HG03280 (cell line): ENCODE data around the gene HCFC2.

ENCODE experiments used
- ATAC-seq: cut with Tn5 transposase; IDR thresholded peaks from one replicate; pipeline ENCODE4 v1.9.1; 2021; ENCODE audit warnings: mild to moderate bottlenecking, moderate library complexity; ENCODE audit not compliant: unreplicated experiment

The HCFC2 gene

GRCh38 chr12:104056419-104056972, 7.8 kb upstream of the HCFC2 start:
- ATAC-seq, result no peak

DNA sequence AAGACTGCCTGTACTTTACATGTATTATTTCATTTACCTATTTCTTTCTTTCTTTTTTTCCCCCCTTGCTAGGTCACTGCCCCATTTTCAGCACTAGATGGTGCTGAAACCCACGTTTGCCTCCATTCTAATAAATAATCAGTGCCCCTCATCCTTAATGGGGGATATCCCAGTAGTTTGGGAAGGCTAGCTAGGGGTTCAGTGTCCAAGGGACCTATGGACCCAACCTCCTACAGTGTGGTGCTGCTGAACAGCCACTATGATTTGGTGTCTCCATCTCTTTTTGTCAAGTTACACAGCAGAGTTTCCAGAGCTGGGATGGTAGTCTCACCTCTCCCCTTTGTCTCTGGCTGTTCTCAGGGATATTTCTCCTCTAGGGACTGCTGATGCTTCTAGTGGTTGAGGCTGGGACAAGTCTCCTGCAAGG, 6.5 kb upstream of the HCFC2 start:
- ATAC-seq, result no peak

DNA sequence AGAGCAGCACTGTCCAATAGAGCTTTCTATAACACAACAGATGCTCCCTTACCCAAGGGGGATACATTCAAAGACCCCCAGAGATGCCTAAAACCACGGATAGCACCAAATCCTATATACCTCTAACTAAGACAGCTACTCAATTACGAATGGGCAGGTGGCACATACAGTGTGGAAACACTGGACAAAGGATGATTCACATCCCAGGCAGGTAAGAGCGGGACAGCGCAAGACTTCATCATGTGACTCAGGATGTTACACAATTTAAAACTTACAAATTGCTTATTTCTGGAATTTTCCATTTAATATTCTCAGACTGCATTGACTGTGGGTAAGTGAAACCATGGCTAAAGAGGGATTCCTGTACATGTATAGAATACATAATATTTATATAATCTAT, 5.5 kb upstream of the HCFC2 start:
- ATAC-seq, result no peak

DNA sequence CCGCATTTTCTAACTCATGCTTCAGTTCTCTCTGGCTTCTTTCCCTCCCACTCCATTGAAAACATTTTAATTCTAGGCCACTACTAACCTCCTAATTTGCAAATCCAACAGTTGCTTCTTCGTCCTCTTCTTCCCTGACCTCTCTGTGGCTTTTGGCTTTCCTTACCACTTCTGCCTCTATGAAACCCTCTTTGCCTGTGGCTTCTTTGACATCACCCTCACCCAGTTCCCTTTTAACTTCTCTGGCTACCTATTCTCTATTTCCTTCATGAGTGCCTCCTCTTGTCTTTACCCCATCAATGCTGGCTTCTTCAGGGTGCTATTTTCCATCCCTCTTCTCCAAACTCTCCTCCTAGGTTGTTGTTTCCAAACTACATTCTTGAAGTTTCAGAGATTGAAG, 4.4 kb upstream of the HCFC2 start:
- ATAC-seq, result no peak

DNA sequence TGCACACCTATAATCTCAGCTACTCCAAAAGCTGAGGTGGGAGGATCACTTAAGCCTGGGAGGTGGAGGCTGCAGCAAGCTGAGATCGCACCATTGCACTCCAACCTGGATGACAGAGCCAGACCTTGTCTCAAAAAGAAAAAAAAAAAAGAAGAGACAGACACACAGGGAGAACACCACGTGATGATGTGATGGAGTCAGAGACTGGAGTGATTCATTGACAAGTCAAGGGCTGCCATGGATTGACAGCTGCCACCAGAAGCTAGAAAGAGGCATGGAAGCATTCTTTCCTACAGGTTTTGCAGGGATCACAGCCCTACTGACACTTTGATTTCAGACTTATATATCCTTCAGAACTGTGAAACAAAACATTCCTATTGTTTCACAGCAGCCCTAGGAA, 3.5 kb upstream of the HCFC2 start:
- no peak for ATAC-seq

DNA sequence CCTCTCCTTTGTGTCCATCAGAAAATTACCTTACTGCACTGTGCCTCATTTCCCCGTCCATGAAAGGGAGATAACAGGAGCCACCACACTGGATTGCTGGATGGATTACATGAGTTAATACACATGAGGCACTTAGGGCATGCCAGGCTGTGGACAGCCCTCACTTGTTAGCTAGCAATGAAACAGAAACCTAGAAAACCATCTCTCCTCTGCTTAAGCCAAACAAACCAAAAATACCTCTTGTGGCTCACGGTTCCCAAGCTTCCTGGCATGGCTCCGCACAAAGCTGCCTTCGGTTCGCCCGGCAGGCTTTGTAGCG, 660 bp upstream of the HCFC2 start:
- peak; percentile 35 for ATAC-seq

GRCh38 chr12:104064842-104065427, 604 bp downstream of the HCFC2 start:
- ATAC-seq, result peak; percentile 3

- no peak for ATAC-seq
Measured at GRCh38 chr12:104072099-104072498, 7.8 kb downstream of the HCFC2 start.

GRCh38 chr12:104073699-104074098, 9.4 kb downstream of the HCFC2 start:
- no peak for ATAC-seq

- no peak for ATAC-seq
Measured at GRCh38 chr12:104079024-104079423, 14.7 kb downstream of the HCFC2 start.

- ATAC-seq, result no peak
Measured at GRCh38 chr12:104080764-104081163, 16.4 kb downstream of the HCFC2 start.

DNA sequence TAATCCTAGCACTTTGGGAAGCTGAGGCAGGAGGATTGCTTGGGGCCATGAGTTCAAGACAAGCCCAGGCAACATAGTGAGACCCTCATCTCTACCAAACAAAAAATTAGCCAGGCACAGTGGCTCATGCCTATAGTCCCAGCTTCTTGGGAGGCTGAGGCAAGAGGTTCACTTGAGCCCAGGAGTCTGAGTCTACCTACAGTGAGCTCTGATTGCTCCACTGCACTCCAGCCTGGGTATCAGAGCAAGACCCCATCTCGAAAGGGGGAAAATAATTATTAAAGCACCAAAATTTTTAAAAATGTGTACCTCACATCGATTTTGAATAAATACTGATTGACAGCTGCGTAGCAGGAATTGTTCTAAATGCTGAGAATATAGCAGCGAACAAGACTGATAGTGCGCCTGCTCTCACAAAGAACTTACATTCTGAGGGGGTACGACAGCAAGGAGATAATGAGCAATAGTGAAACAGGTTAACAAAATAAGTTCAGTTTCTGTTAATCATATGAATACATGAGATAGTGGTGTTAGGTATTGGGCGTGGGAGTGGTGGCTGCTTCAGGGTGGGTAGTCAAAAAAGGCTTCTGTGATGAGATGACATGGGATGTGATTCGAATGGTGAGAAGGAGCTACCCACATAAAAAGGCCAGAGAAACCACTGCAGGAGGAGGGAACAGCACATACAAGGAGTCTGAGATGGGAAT, 19.6 kb downstream of the HCFC2 start:
- peak; percentile 72 for ATAC-seq

GRCh38 chr12:104090685-104091084, 26.4 kb downstream of the HCFC2 start:
- no peak for ATAC-seq

DNA sequence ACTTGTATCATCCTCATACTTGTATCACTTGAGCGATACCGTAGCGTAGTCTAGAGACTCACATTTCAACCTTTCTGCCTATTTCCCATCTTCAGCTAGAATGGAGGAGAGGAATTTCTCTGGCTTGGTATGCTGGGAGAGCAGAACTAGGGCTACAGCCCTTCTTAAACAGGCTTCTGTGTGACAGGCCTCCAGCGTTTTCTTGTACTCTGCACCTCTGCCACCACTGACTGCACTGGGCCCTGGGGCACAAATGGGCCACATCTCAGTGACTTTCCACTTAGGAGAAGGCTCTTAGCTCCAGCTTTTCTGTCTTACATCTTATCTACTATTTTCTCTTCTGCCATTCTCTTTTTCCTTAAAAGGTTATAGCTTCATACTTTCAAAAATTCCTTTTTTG, 26.8 kb downstream of the HCFC2 start:
- no peak for ATAC-seq

GRCh38 chr12:104094284-104094683, 30.0 kb downstream of the HCFC2 start:
- ATAC-seq, result no peak

DNA sequence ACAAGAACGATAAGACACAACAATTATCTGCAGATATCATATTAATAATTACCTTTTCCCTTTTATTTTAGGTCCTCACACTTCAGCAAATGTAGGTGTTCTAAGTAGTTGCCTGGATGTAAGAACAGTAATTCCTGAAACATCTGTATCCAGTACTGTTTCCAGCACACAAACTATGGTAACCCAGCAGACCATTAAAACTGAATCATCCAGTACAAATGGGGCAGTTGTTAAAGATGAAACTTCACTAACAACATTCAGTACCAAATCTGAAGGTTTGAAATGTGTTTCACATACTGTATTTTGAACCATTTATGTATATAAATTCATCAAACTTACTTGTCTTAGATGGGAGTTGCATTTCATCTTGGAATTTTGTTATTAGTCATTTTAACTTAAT, 31.0 kb downstream of the HCFC2 start:
- no peak for ATAC-seq

- no peak for ATAC-seq
Measured at GRCh38 chr12:104097954-104098353, 33.6 kb downstream of the HCFC2 start.

GRCh38 chr12:104105461-104105860, 41.1 kb downstream of the HCFC2 start:
- no peak for ATAC-seq

DNA sequence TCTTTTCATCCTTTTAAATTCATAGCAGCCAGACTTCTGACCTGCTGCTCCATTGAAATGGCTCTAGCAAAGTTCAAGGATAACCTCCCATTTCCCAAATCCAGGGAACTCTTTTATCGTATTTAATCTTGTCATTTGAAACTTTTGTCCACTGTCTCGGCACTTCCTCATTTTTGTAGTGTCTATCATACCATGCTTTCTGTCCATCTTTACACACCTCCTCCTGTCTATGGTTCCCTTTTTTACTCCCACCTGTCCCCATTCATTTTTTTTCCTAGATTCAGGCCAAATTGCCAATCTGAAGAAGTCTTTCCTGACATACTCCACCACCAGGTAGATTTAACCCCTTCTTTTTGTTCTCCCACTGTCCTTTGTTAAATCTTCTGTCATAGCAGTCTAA, 42.6 kb downstream of the HCFC2 start:
- no peak for ATAC-seq

GRCh38 chr12:104108755-104109445, 44.6 kb downstream of the HCFC2 start:
- ATAC-seq, result peak; percentile 78

GRCh38 chr12:104109446-104110271, 45.3 kb downstream of the HCFC2 start:
- ATAC-seq, result no peak
